ENCODE results near the gene DNAJC30.
"Not testable (repeated sequence)": the region's sequence is repeated elsewhere in the genome, so short reads cannot be mapped to it uniquely, and the experiment has no call there.

DNAJC30 gene

GRCh38 chr7:73683056-73683787 lies at the start of gene DNAJC30, which contains the start of gene BUD23:
DNAJC30 (minus strand) TSS chr7:73683453; CDS start chr7:73683423, 30 bp downstream.
BUD23 (plus strand) TSS chr7:73683597; CDS start chr7:73683626, 29 bp downstream.
- DNase-seq (ENCODE audit: low spot score) = peak; percentile 95

GRCh38 chr7:73732397-73732796 lies 49.1 kb upstream of the DNAJC30 start:
- no peak for DNase-seq (ENCODE audit: low spot score)

- no peak for DNase-seq (ENCODE audit: low spot score)
Observed at GRCh38 chr7:73730485-73730884, 47.2 kb upstream of the DNAJC30 start.

GRCh38 chr7:73728551-73728950 lies 45.3 kb upstream of the DNAJC30 start:
- DNase-seq (ENCODE audit: low spot score) = no peak

- no peak for DNase-seq (ENCODE audit: low spot score)
Observed at GRCh38 chr7:73727952-73728351, 44.7 kb upstream of the DNAJC30 start.

GRCh38 chr7:73726083-73726466 lies 42.8 kb upstream of the DNAJC30 start:
- DNase-seq (ENCODE audit: low spot score) = no peak

GRCh38 chr7:73723813-73724212 lies 40.6 kb upstream of the DNAJC30 start:
- no peak for DNase-seq (ENCODE audit: low spot score)

- no peak for DNase-seq (ENCODE audit: low spot score)
Observed at GRCh38 chr7:73722785-73723184, 39.5 kb upstream of the DNAJC30 start.

- not testable (repeated sequence) for DNase-seq (ENCODE audit: low spot score)
Observed at GRCh38 chr7:73722182-73722581, 38.9 kb upstream of the DNAJC30 start.

- no peak for DNase-seq (ENCODE audit: low spot score)
Observed at GRCh38 chr7:73721377-73721817, 38.1 kb upstream of the DNAJC30 start.

GRCh38 chr7:73720443-73720842 lies 37.2 kb upstream of the DNAJC30 start:
- DNase-seq (ENCODE audit: low spot score) = not testable (repeated sequence)

- DNase-seq (ENCODE audit: low spot score) = no peak
Observed at GRCh38 chr7:73719806-73720169, 36.5 kb upstream of the DNAJC30 start.

GRCh38 chr7:73718905-73719805 lies 35.9 kb upstream of the DNAJC30 start, which contains the start of gene STX1A:
STX1A (minus strand) TSS chr7:73719669; CDS start chr7:73719631, 38 bp downstream.
- DNase-seq (ENCODE audit: low spot score) = peak; percentile 65

GRCh38 chr7:73718438-73718881 lies 35.2 kb upstream of the DNAJC30 start:
- no peak for DNase-seq (ENCODE audit: low spot score)

GRCh38 chr7:73717991-73718405 lies 34.7 kb upstream of the DNAJC30 start:
- peak; percentile 83 for DNase-seq (ENCODE audit: low spot score)

GRCh38 chr7:73717025-73717807 lies 34.0 kb upstream of the DNAJC30 start:
- DNase-seq (ENCODE audit: low spot score) = no peak

- DNase-seq (ENCODE audit: low spot score) = no peak
Observed at GRCh38 chr7:73716318-73716890, 33.2 kb upstream of the DNAJC30 start.

- peak; percentile 19 for DNase-seq (ENCODE audit: low spot score)
Observed at GRCh38 chr7:73715648-73716317, 32.5 kb upstream of the DNAJC30 start.

- not testable (repeated sequence) for DNase-seq (ENCODE audit: low spot score)
Observed at GRCh38 chr7:73713319-73713718, 30.1 kb upstream of the DNAJC30 start.

GRCh38 chr7:73712773-73713172 lies 29.5 kb upstream of the DNAJC30 start:
- no peak for DNase-seq (ENCODE audit: low spot score)

- DNase-seq (ENCODE audit: low spot score) = no peak
Observed at GRCh38 chr7:73708961-73709549, 25.8 kb upstream of the DNAJC30 start.
